ENCODE data around the gene CHST3. TPM values are rescaled to one million over a fixed set of nuclear protein-coding genes. Genes with fewer than 3 reads are reported as not detected.

The CHST3 gene
- total and polyA plus RNA-seq, 10 of the 15 experiments (the other 5 are each of a cell fraction or from before 2014, with no cell fraction given) = 0.03 to 0.50 (median 0.05) TPM; not detected in 2

GRCh38 chr10:71978988-71979691 lies 14.9 kb downstream of the CHST3 start (continued):
- TF ChIP-seq, protein P1, sequence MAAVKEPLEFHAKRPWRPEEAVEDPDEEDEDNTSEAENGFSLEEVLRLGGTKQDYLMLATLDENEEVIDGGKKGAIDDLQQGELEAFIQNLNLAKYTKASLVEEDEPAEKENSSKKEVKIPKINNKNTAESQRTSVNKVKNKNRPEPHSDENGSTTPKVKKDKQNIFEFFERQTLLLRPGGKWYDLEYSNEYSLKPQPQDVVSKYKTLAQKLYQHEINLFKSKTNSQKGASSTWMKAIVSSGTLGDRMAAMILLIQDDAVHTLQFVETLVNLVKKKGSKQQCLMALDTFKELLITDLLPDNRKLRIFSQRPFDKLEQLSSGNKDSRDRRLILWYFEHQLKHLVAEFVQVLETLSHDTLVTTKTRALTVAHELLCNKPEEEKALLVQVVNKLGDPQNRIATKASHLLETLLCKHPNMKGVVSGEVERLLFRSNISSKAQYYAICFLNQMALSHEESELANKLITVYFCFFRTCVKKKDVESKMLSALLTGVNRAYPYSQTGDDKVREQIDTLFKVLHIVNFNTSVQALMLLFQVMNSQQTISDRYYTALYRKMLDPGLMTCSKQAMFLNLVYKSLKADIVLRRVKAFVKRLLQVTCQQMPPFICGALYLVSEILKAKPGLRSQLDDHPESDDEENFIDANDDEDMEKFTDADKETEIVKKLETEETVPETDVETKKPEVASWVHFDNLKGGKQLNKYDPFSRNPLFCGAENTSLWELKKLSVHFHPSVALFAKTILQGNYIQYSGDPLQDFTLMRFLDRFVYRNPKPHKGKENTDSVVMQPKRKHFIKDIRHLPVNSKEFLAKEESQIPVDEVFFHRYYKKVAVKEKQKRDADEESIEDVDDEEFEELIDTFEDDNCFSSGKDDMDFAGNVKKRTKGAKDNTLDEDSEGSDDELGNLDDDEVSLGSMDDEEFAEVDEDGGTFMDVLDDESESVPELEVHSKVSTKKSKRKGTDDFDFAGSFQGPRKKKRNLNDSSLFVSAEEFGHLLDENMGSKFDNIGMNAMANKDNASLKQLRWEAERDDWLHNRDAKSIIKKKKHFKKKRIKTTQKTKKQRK (IDR thresholded peaks at IDR 0.05; ENCODE audit: low read depth, low read length) = no peak
- TF ChIP-seq NFYA (IDR thresholded peaks at IDR 0.05; ENCODE audit: borderline replicate concordance, low read depth, low read length) = no peak
- no peak for TF ChIP-seq NR2C1 (IDR thresholded peaks at IDR 0.05)
- TF ChIP-seq CHD1 (IDR thresholded peaks at IDR 0.05; ENCODE audit: low read depth, low read length) = no peak
- TF ChIP-seq IRF4 (IDR thresholded peaks at IDR 0.05; ENCODE audit: low read depth, low read length) = no peak

DNA sequence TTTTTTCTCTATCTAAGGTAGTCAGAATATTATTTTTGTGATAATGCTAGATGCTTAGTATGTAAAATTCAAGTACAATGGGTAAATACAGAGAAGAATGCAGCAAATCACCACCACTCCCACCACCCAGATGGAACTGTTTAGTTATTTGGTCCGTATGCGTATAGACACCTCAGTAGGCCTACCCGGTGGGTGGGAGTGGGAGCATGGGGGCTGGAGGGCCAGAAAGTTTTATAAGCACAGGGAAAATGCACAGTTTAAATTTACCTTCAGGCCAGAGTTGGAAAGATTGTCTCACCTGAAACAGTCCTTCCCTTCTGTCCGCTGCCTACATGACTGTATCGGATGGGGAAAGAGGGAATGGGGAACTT lies 15.5 kb downstream of the CHST3 start:
- BruUV-seq (replicated peaks) = no TSS peak
- Histone ChIP-seq H3K27ac (ENCODE audit: control insufficient read depth, insufficient read depth) (no peak overlapping the region), H3K4me1 (ENCODE audit: control insufficient read depth, insufficient read depth, low read length) (peaks cover 33% of the 10 kb centered on the region), H3K9ac (ENCODE audit: control insufficient read depth, insufficient read depth, low read length) (no peak overlapping the region), H3K36me3 (ENCODE audit: control insufficient read depth in 2 of 2, insufficient read depth in 2 of 2, low read length in 1 of 2) (no peaks in the 10 kb centered on the region), H3K9me3 (replicated peaks; ENCODE audit: control insufficient read depth, insufficient read depth, low read length) (no peaks in the 10 kb centered on the region), H3K27me3 (replicated peaks in 1 of 2; ENCODE audit: control insufficient read depth in 2 of 2, insufficient read depth in 2 of 2, low read length in 1 of 2) (no peaks in the 10 kb centered on the region; a peak in 1 of 4 replicates), H4K20me1 (ENCODE audit: control insufficient read depth, insufficient read depth) (no peaks in the 10 kb centered on the region), H3K4me2 (ENCODE audit: control insufficient read depth, insufficient read depth) (no peak overlapping the region), H3K79me2 (ENCODE audit: control insufficient read depth, insufficient read depth, low read length) (no peaks in the 10 kb centered on the region), H2AFZ (ENCODE audit: control insufficient read depth, low read depth, low read length) (no peak overlapping the region), H3K4me3 (no peak overlapping the region)
- POLR2A ChIA-PET = no interaction called here
- RAD21 ChIA-PET (ENCODE audit: unreplicated experiment) = no interaction called here
- intact Hi-C loops (cut with micrococcal nuclease; ENCODE audit: unreplicated experiment) (loop anchor here (5.0 kb wide), 1 partner anchor 238 kb away; the partner anchor contains the start of genes ANAPC16 and ASCC1), in situ Hi-C loops (cut with MboI) (no loop called here)
- FAIRE-seq (no peak), ATAC-seq (no peak), DNase-seq (ENCODE audit: low read depth, low spot score) (no peak)
- SMC1A ChIA-PET (ENCODE audit: uncharacterized antibody, unreplicated experiment) = interaction anchor here (0.6 to 0.8 kb wide), 2 partner anchors 23 to 69 kb away, joined by 3 read pairs; no protein-coding TSS in a partner anchor
- CTCF ChIA-PET = no interaction called here
- 98% methylated on average over 5 of the region's 5 CpGs for WGBS (ENCODE audit: insufficient coverage, insufficient replicate concordance, low lambda C conversion rate, missing lambda C conversion rate)
- TF ChIP-seq YY1 (IDR thresholded peaks at IDR 0.05; ENCODE audit: low read depth, low read length) = no peak
- TF ChIP-seq EP300 (IDR thresholded peaks at IDR 0.05; ENCODE audit: borderline replicate concordance in 1 of 2, control insufficient read depth in 1 of 2, low read depth in 2 of 2, low read length in 2 of 2) = no peak
- TF ChIP-seq KLF5 (IDR thresholded peaks at IDR 0.05; ENCODE audit: partially characterized antibody) = no peak
- TF ChIP-seq, protein P2, sequence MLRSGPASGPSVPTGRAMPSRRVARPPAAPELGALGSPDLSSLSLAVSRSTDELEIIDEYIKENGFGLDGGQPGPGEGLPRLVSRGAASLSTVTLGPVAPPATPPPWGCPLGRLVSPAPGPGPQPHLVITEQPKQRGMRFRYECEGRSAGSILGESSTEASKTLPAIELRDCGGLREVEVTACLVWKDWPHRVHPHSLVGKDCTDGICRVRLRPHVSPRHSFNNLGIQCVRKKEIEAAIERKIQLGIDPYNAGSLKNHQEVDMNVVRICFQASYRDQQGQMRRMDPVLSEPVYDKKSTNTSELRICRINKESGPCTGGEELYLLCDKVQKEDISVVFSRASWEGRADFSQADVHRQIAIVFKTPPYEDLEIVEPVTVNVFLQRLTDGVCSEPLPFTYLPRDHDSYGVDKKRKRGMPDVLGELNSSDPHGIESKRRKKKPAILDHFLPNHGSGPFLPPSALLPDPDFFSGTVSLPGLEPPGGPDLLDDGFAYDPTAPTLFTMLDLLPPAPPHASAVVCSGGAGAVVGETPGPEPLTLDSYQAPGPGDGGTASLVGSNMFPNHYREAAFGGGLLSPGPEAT (IDR thresholded peaks at IDR 0.05; ENCODE audit: low read depth) = no peak
- no peak for TF ChIP-seq STAT3 (IDR thresholded peaks at IDR 0.05; ENCODE audit: low read depth, low read length)
- TF ChIP-seq, protein P3, sequence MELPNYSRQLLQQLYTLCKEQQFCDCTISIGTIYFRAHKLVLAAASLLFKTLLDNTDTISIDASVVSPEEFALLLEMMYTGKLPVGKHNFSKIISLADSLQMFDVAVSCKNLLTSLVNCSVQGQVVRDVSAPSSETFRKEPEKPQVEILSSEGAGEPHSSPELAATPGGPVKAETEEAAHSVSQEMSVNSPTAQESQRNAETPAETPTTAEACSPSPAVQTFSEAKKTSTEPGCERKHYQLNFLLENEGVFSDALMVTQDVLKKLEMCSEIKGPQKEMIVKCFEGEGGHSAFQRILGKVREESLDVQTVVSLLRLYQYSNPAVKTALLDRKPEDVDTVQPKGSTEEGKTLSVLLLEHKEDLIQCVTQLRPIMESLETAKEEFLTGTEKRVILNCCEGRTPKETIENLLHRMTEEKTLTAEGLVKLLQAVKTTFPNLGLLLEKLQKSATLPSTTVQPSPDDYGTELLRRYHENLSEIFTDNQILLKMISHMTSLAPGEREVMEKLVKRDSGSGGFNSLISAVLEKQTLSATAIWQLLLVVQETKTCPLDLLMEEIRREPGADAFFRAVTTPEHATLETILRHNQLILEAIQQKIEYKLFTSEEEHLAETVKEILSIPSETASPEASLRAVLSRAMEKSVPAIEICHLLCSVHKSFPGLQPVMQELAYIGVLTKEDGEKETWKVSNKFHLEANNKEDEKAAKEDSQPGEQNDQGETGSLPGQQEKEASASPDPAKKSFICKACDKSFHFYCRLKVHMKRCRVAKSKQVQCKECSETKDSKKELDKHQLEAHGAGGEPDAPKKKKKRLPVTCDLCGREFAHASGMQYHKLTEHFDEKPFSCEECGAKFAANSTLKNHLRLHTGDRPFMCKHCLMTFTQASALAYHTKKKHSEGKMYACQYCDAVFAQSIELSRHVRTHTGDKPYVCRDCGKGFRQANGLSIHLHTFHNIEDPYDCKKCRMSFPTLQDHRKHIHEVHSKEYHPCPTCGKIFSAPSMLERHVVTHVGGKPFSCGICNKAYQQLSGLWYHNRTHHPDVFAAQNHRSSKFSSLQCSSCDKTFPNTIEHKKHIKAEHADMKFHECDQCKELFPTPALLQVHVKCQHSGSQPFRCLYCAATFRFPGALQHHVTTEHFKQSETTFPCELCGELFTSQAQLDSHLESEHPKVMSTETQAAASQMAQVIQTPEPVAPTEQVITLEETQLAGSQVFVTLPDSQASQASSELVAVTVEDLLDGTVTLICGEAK (IDR thresholded peaks at IDR 0.05; ENCODE audit: borderline replicate concordance) = no peak

Measured in GM12878 (cell line).